ENCODE data around the gene PDSS2.

GRCh38 chr6:107337191-107337741 is 122.1 kb downstream of the PDSS2 start:
- TF ChIP-seq RAD21 (conservative IDR thresholded peaks at IDR 0.05) (no peak), POLR2AphosphoS5 (IDR thresholded peaks at IDR 0.05) (no peak)
- TF ChIP-seq, protein P1, sequence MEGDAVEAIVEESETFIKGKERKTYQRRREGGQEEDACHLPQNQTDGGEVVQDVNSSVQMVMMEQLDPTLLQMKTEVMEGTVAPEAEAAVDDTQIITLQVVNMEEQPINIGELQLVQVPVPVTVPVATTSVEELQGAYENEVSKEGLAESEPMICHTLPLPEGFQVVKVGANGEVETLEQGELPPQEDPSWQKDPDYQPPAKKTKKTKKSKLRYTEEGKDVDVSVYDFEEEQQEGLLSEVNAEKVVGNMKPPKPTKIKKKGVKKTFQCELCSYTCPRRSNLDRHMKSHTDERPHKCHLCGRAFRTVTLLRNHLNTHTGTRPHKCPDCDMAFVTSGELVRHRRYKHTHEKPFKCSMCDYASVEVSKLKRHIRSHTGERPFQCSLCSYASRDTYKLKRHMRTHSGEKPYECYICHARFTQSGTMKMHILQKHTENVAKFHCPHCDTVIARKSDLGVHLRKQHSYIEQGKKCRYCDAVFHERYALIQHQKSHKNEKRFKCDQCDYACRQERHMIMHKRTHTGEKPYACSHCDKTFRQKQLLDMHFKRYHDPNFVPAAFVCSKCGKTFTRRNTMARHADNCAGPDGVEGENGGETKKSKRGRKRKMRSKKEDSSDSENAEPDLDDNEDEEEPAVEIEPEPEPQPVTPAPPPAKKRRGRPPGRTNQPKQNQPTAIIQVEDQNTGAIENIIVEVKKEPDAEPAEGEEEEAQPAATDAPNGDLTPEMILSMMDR (IDR thresholded peaks at IDR 0.05; ENCODE audit: poor library complexity, severe bottlenecking) = no peak
